Ishikawa (cell line): Measurements from ENCODE around the gene C2orf69.

Source experiments
- CEBPB ChIP-seq: IDR thresholded peaks from 2 replicates; pipeline ENCODE4 v1.6.1; 2012
- CREB1 ChIP-seq: IDR thresholded peaks from 2 replicates; pipeline ENCODE4 v1.6.1; 2012; ENCODE audit warnings: low read depth
- EGR1 ChIP-seq: IDR thresholded peaks from 2 replicates; pipeline ENCODE4 v1.6.1; 2012
- EP300 ChIP-seq: IDR thresholded peaks from 2 replicates; pipeline ENCODE4 v1.6.1; 2012; ENCODE audit warnings: borderline replicate concordance
- FOXM1 ChIP-seq: IDR thresholded peaks from 2 replicates; pipeline ENCODE4 v1.6.1; 2012; ENCODE audit warnings: low read depth, borderline replicate concordance
- MAX ChIP-seq: IDR thresholded peaks from 2 replicates; pipeline ENCODE4 v1.6.1; 2012
- NFIC ChIP-seq: IDR thresholded peaks from 2 replicates; pipeline ENCODE4 v1.6.1; 2012
- RAD21 ChIP-seq: IDR thresholded peaks from 2 replicates; pipeline ENCODE4 v1.6.1; 2012; ENCODE audit warnings: low read depth
- REST ChIP-seq: IDR thresholded peaks from 2 replicates; pipeline ENCODE4 v1.6.1; 2012; ENCODE audit warnings: low read depth, mild to moderate bottlenecking
- TAF1 ChIP-seq: IDR thresholded peaks from 2 replicates; pipeline ENCODE4 v1.6.1; 2012; ENCODE audit warnings: low read depth, mild to moderate bottlenecking
- TCF12 ChIP-seq: IDR thresholded peaks from 2 replicates; pipeline ENCODE4 v1.6.1; 2012; ENCODE audit warnings: low read depth
- TEAD4 ChIP-seq: IDR thresholded peaks from 2 replicates; pipeline ENCODE4 v1.6.1; 2012
- YY1 ChIP-seq: IDR thresholded peaks from 2 replicates; pipeline ENCODE4 v1.6.1; 2012; ENCODE audit warnings: low read depth
- ZBTB7A ChIP-seq: IDR thresholded peaks from 2 replicates; pipeline ENCODE4 v1.6.1; 2012; ENCODE audit warnings: low read depth
- TF ChIP-seq, protein P1 (sequence below): IDR thresholded peaks from 2 replicates; pipeline ENCODE4 v1.6.1; 2012

The C2orf69 gene

DNA sequence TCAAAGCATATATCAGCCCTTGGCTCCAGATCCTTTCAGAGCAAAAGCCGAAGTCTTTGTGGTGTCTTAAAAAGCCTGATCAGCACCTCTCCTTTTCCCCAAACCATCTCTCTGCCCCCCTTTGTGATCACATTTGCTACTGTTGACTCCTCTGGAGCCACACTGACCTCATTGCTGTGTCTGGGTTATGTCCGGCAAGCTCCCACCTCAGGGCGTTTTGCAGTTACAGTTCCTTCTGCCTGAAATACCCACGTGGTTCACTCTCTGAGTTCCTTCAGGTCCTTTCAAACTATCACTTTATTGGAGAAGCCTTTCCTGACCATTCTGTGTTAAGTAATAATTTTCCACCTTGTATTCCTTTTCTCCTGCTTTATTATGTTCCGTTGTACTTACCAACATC, 11.8 kb downstream of the C2orf69 start:
- TF ChIP-seq NFIC (no peak), TAF1 (no peak), CEBPB (no peak), RAD21 (no peak), REST (no peak), TCF12 (no peak), EGR1 (no peak), FOXM1 (no peak)

GRCh38 chr2:199923924-199924323, 12.8 kb downstream of the C2orf69 start:
- TF ChIP-seq TCF12 (no peak), NFIC (no peak)

GRCh38 chr2:199926806-199927205, 15.7 kb downstream of the C2orf69 start:
- TF ChIP-seq REST = no peak
- TF ChIP-seq, protein P1, sequence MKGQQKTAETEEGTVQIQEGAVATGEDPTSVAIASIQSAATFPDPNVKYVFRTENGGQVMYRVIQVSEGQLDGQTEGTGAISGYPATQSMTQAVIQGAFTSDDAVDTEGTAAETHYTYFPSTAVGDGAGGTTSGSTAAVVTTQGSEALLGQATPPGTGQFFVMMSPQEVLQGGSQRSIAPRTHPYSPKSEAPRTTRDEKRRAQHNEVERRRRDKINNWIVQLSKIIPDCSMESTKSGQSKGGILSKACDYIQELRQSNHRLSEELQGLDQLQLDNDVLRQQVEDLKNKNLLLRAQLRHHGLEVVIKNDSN = no peak
- TF ChIP-seq NFIC = no peak

- TF ChIP-seq TAF1 (no peak), NFIC (no peak), RAD21 (no peak), ZBTB7A (no peak), EP300 (no peak), REST (no peak), EGR1 (no peak), FOXM1 (no peak), YY1 (no peak)
- TF ChIP-seq, protein P1 = no peak
Observed at GRCh38 chr2:199928226-199928625, 17.1 kb downstream of the C2orf69 start.

DNA sequence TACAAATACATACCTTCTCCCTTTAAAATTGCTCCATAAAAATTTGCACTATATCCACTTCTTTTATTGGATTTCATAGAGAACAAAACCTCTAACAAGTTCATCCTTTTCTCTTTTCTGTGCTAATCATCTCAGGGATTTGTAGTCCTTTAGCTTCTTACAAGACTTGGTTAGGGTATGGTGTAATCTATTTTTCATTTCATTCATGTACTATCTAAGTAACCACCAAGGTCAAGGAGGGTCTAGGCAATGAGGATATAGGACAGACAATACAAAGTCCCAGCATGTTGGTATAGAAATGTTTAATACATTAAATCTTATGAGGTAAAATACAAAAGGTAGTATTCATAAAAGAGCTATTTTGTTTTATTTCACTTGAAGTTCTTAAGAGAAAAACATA, 17.5 kb downstream of the C2orf69 start:
- TF ChIP-seq YY1 (no peak), CREB1 (no peak), MAX (no peak), ZBTB7A (no peak), EP300 (no peak), CEBPB (no peak), TAF1 (no peak), RAD21 (no peak), TEAD4 (no peak), EGR1 (no peak), FOXM1 (no peak), REST (no peak), TCF12 (no peak)
- TF ChIP-seq, protein P1 = no peak
